DOHH2 (cell line): ENCODE data around the gene ZFYVE9.

Source experiments
- H3F3A ChIP-seq: fragments of 200-600 bp; sonication (generic), shearing (Covaris generic); 2 replicates; pipeline ENCODE4 v1.6.0; 2016; ENCODE audit warnings: antibody characterized with exemption, mild to moderate bottlenecking; ENCODE audit not compliant: control insufficient read depth, insufficient read depth
- H3K27ac ChIP-seq: fragments of 200-600 bp; sonication (generic); 2 replicates; pipeline ENCODE4 v1.5.1; 2014; ENCODE audit warnings: low read depth, mild to moderate bottlenecking, low read length, moderate library complexity
- H3K27me3 ChIP-seq: fragments of 200-600 bp; sonication (generic); 2 replicates; pipeline ENCODE4 v1.6.1; 2014; ENCODE audit warnings: mild to moderate bottlenecking, low read length, mixed read lengths; ENCODE audit not compliant: control insufficient read depth
- H3K36me3 ChIP-seq: fragments of 200-600 bp; sonication (generic); 2 replicates; pipeline ENCODE4 v1.6.1; 2014; ENCODE audit warnings: mild to moderate bottlenecking, low read length, moderate library complexity, mixed read lengths; ENCODE audit not compliant: control insufficient read depth
- H3K4me1 ChIP-seq: fragments of 200-600 bp; sonication (generic); 2 replicates; pipeline ENCODE4 v1.6.1; 2014; ENCODE audit warnings: mild to moderate bottlenecking, low read length, mixed read lengths; ENCODE audit not compliant: control insufficient read depth
- H3K4me2 ChIP-seq: fragments of 200-600 bp; sonication (generic); 2 replicates; pipeline ENCODE4 v1.6.0; 2014; ENCODE audit warnings: mild to moderate bottlenecking, low read length, moderate library complexity
- H3K4me3 ChIP-seq: fragments of 200-600 bp; sonication (generic); 2 replicates; pipeline ENCODE4 v1.5.1; 2014; ENCODE audit warnings: mild to moderate bottlenecking, low read length, mixed read lengths
- H3K79me2 ChIP-seq: fragments of 200-600 bp; sonication (generic); 2 replicates; pipeline ENCODE4 v1.6.1; 2014; ENCODE audit warnings: mild to moderate bottlenecking, low read length, mixed read lengths; ENCODE audit not compliant: control insufficient read depth
- H3K9me2 ChIP-seq: fragments of 200-600 bp; sonication (generic); replicated peaks from 2 replicates; pipeline ENCODE4 v1.6.1; 2014; ENCODE audit warnings: mild to moderate bottlenecking, low read length, mixed read lengths; ENCODE audit not compliant: control insufficient read depth
- H3K9me3 ChIP-seq: fragments of 200-600 bp; sonication (generic); 2 replicates; pipeline ENCODE4 v1.6.1; 2014; ENCODE audit warnings: antibody characterized with exemption, low read length, mixed read lengths; ENCODE audit not compliant: control insufficient read depth, insufficient read depth
- H4K20me1 ChIP-seq: fragments of 200-600 bp; sonication (generic); 2 replicates; pipeline ENCODE4 v1.6.0; 2014; ENCODE audit warnings: low read depth, mild to moderate bottlenecking, antibody characterized with exemption, low read length, moderate library complexity; ENCODE audit not compliant: control insufficient read depth, insufficient read depth
- CTCF ChIP-seq: fragments of 200-600 bp; sonication (generic); IDR thresholded peaks from one replicate; pipeline ENCODE4 v1.5.1; 2014; ENCODE audit warnings: antibody characterized with exemption, mild to moderate bottlenecking, low read depth, low read length; ENCODE audit not compliant: poor library complexity, severe bottlenecking
- EZH2phosphoT487 ChIP-seq: fragments of 200-600 bp; sonication (generic); IDR thresholded peaks from 2 replicates; pipeline ENCODE4 v1.6.1; 2017; ENCODE audit warnings: borderline replicate concordance, mild to moderate bottlenecking, antibody characterized with exemption, low read length, moderate library complexity, mixed read lengths

ZFYVE9 gene

DNA sequence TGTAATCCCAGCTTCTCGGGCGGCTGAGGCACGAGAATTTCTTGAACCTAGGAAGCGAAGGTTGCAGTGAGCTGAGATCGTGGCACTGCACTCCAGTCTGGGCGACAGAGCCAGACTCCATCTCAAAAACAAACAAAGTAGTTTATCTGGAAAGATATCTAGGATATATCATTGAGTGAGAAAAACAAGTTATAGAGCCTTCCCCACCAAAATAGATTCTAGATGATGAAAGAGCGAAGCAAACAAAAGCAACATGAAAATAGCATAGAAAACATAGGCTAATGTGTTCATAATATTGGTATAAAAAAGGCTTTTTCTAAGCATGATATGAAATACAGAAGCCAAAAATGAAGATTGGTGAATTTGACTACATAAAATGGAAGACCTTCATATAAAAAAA is 52.1 kb downstream of the ZFYVE9 start:
- no peak overlapping the region for H3K4me3 ChIP-seq
- no peaks in the 10 kb centered on the region for H3K79me2 ChIP-seq
- H4K20me1 ChIP-seq = 0 out of 2 replicates have a peak, but pooled peaks cover 3% of the 10 kb centered on the region
- no peaks in the 10 kb centered on the region for H3K36me3 ChIP-seq
- H3K9me3 ChIP-seq = no peaks in the 10 kb centered on the region
- H3K4me2 ChIP-seq = no peak overlapping the region
- H3K27me3 ChIP-seq = no peaks in the 10 kb centered on the region
- H3K27ac ChIP-seq = no peak overlapping the region
- H3F3A ChIP-seq = no peaks in the 10 kb centered on the region
- H3K4me1 ChIP-seq = no peaks in the 10 kb centered on the region
- no peak for TF ChIP-seq EZH2phosphoT487
- TF ChIP-seq CTCF = no peak
- no peaks in the 10 kb centered on the region for H3K9me2 ChIP-seq

- Histone ChIP-seq H3K9me3 (no peaks in the 10 kb centered on the region), H3K4me2 (no peak overlapping the region)
Measured at GRCh38 chr1:52195161-52195560, 53.3 kb downstream of the ZFYVE9 start.

DNA sequence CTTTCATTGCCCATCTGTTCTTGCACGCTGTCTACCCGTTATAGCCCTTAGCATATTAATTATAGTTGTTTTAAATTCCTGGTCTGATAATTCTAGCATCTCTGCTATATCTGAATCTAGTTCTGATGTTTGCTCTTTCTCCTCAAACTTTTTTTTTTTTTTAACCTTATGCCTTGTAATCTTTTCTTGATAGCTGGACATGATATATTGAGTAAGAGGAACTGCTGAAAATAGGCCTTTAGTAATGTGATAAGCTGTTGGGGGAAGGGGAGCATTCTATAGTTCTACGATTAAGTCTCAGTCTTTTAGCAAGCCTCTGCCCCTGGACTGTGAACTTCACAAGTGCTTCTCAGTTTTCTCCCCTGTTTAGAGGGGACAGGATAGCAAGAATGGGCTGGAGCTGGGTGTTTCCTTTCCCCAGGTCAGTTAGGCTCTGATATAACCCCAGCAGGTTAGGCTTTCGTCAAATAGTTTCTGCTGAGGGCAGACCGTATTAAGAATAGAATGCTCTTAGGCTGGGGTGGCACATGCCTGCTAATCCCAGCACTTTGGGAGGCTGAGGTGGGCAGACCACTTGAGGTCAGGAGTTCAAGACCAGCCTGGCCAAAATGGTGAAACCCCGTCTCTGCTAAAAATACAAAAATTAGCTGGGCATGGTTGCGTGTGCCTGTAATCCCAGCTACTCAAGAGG is 62.2 kb downstream of the ZFYVE9 start:
- H3K36me3 ChIP-seq = no peaks in the 10 kb centered on the region
- H3K27ac ChIP-seq = no peak overlapping the region
- no peaks in the 10 kb centered on the region for H4K20me1 ChIP-seq
- no peaks in the 10 kb centered on the region for H3F3A ChIP-seq
- TF ChIP-seq CTCF = no peak
- TF ChIP-seq EZH2phosphoT487 = no peak
- no peak overlapping the region for H3K4me2 ChIP-seq
- H3K4me3 ChIP-seq = no peak overlapping the region
- no peaks in the 10 kb centered on the region for H3K9me2 ChIP-seq
- no peaks in the 10 kb centered on the region for H3K79me2 ChIP-seq
- peaks cover 4% of the 10 kb centered on the region; the same call in 1 of the 2 replicates for H3K27me3 ChIP-seq
- no peaks in the 10 kb centered on the region for H3K9me3 ChIP-seq
- no peaks in the 10 kb centered on the region for H3K4me1 ChIP-seq

More at GRCh38 chr1:52195161-52195560, 53.3 kb downstream of the ZFYVE9 start:
- Histone ChIP-seq H3K27me3 (no peaks in the 10 kb centered on the region), H4K20me1 (0 out of 2 replicates have a peak, but pooled peaks cover 3% of the 10 kb centered on the region), H3K9me2 (no peaks in the 10 kb centered on the region), H3K4me1 (no peaks in the 10 kb centered on the region), H3K27ac (no peak overlapping the region), H3F3A (no peaks in the 10 kb centered on the region), H3K4me3 (no peak overlapping the region), H3K79me2 (no peaks in the 10 kb centered on the region), H3K36me3 (no peaks in the 10 kb centered on the region)
- no peak for TF ChIP-seq EZH2phosphoT487
- no peak for TF ChIP-seq CTCF
